Fibroblast of skin of left biceps (primary cell): Measurements from ENCODE around the gene AKT3.

ENCODE experiments used
- DNase-seq, 2 experiments: peaks; one replicate each; pipeline ENCODE4 v3.0.0-alpha.2; 2013; ENCODE audit warnings: low read depth in 2 of 2

The AKT3 gene

GRCh38 chr1:243558576-243558975 lies 291.5 kb downstream of the AKT3 start:
- DNase-seq: no peak

- DNase-seq: no peak
Observed at GRCh38 chr1:243557866-243558265, 292.2 kb downstream of the AKT3 start.

DNA sequence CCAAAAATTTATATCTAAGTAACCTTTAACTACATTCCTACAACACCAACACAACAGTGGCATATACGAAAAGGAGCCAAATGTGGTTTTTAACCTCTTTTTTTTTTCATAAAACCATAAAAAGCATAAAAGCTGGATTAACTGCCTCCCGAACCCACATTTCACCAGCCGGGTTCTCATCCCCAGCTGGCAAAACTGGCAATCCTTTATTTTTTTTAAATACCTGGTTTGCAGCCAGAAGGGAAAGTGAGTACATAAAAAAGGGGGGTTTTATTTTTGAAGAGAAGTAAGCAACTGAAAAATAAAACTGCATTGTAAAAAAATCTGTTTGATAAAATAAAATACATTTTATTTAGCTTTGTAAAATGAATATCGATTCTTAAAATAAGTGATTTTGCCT lies 295.4 kb downstream of the AKT3 start:
- no peak for DNase-seq

DNA sequence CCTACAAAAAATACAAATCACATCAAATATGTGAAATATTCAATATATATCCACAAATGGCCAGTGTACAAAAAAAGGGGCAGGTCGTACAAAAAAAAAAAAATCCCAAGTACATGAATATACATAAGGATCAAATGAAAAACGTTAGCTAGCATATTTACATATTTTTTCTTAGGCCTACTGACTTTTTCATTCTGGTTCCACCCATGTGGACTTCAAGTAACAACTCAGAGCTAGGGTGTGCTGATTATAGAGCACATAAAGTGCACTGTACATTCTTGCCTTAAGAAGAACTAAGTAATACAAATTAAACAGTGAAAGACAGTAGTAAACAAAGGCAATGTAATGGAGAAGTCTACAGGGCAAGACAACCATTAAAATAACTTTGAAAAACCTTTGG lies 297.0 kb downstream of the AKT3 start:
- DNase-seq: no peak

- DNase-seq: no peak
Observed at GRCh38 chr1:243550276-243550675, 299.8 kb downstream of the AKT3 start.

- no peak for DNase-seq
Observed at GRCh38 chr1:243549791-243550190, 300.3 kb downstream of the AKT3 start.

DNA sequence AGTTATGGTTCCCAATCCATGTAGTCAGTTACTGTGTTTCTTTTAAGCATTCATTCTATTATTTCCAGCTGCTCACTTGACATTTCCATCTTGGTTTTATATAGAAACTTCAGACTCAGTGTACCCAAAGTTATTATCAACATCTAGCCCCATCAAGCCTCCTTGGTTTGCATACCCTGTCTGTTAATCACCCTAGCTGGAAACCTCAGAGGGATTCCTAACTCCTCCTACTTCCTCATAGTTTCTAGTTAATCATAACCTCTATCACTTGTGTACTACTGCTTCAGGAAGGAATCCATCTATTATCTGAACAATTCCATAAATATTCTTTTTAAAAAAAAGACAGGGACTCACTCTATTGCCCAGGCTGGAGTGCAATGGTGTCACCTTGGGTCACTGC lies 300.9 kb downstream of the AKT3 start:
- peak; percentile 31 for DNase-seq

DNA sequence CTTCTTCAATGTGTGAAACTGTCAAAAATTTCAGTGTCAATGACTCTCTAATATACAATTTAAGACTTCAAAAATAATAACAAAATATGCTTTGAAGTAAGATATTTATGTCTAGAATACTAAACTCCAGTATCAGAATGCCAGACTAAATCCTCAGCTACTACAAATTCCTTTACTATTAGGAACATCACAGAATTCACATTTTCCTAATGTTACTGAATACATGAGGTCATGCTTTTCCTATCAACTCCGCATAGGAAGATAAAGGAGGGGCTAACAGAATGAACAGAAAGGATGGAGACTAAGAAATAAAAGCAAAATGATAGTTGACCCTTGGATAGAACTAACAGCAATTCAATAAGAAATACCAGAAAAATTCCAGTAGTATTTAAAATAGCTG lies 301.5 kb downstream of the AKT3 start:
- DNase-seq: no peak

DNA sequence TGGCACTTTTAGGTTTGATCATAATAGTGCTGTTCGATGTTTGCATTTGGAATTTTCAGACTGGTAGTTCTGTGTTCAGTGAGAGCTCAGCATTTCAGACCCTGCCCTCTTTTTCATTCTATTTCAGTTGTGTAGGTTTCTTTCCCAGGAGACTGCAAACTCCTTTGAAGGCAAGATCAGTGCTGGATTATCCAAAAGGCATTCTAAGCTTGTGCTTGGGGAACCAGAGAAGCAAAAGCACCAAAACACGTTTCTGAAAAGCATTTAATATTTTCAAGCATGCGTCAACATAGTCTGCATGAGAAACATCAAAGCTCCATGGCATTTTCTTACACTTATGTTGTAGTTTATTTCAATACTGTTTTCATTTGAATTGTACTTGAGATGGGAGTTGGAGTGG lies 302.2 kb downstream of the AKT3 start:
- DNase-seq: no peak

GRCh38 chr1:243546457-243546856 lies 303.6 kb downstream of the AKT3 start:
- no peak for DNase-seq

DNA sequence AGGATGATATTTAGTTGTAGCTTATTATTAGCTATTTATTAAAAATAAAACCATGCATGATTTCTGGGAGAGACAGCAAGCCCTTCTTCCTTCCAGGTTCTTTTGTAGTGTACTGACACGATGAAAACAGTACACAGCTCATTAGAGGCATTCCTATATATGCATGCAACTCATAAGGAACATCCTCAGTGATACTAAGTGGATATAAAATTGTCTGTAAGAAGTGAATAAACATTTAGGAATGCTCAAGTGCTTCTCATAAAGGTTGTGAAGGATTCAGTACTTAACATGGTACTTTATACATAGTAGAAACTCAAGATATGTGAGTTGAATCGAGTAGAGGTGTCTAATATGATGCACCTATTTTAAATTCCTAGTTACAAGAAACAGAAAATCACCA lies 306.5 kb downstream of the AKT3 start:
- no peak for DNase-seq

DNA sequence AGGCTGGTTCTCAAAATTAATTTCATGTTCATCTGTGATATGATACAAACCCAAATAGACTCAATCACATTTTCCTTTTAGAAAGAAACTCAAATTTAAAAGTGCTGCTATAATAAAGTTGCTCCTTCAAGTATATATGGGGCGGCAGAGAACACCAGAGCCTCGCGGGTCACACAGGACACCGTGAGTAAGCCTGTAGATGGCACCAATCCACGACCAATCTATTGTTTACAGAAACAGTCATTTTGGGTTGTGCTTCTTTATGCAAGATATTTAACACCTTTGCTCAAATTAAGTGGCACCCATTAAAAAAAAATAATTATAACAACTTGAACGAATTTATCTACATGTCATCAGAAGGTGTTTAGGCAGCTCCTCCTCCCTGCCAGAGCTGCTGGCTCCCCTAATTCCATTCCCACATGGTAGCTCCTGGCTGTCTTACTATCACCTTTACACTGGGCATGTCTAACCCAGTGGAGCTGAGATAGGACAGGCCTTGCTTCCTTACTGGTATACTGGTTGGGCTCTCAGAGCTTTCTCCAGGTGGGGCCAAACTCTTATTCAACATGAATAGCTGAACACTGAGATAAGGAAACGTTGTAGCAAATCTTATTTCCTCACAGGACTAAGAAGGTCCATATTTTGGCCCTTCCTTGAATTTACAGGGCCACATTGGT lies 307.2 kb downstream of the AKT3 start:
- DNase-seq: no peak

DNA sequence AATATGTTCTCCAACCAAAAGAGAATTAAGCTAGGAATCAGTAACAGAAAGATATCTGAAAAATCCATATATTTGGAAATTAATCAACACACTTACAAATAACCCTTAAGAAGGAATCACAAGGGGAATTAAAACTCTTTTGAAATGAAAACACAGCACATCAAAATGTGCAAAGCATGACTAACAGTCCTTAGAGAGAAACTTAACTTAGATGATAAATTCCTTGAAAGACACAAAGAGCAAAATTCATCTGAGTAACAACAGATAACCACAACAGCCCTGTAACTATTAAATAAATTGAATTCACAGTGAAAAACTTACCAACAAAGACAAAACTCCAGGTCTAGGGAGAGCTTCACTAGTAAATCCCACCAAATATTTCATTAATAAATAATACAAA lies 310.4 kb downstream of the AKT3 start:
- no peak for DNase-seq

GRCh38 chr1:243535014-243535413 lies 315.0 kb downstream of the AKT3 start:
- no peak for DNase-seq

GRCh38 chr1:243529512-243529911 lies 320.5 kb downstream of the AKT3 start:
- no peak for DNase-seq

GRCh38 chr1:243528459-243529121 lies 321.5 kb downstream of the AKT3 start:
- no peak for DNase-seq

GRCh38 chr1:243526180-243526579 lies 323.9 kb downstream of the AKT3 start:
- no peak for DNase-seq

GRCh38 chr1:243525085-243525487 lies 325.0 kb downstream of the AKT3 start:
- DNase-seq: peak in 1 of 2 experiments; percentile 15

- DNase-seq: no peak
Observed at GRCh38 chr1:243523766-243524165, 326.3 kb downstream of the AKT3 start.

- DNase-seq: no peak
Observed at GRCh38 chr1:243520831-243521230, 329.2 kb downstream of the AKT3 start.

DNA sequence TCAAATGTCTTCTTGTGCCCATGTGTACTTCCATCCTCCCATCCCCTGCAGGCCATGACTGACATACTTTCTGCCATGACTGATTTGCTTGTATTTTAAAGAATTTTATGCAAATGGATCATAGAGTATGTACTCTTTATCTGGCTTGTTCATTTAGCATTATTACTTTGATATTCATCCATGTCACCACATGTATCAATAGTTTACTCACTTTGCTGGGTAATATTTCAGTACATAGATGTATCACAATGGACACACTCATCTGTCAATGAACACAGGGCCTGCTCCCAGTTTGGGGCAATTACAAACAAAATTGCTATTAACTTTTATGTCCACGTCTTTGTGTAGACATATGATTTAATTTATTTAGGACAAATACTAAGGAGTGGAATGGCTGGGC lies 335.1 kb downstream of the AKT3 start:
- DNase-seq: no peak

- DNase-seq: no peak
Observed at GRCh38 chr1:243513726-243514491, 336.1 kb downstream of the AKT3 start.

- DNase-seq: no peak
Observed at GRCh38 chr1:243510928-243511327, 339.1 kb downstream of the AKT3 start.
